PC-9 (cell line): Measurements from ENCODE around the gene CLEC18B. TPM values are rescaled to one million over a fixed set of nuclear protein-coding genes. Genes with fewer than 3 reads are reported as not detected.
"Not testable (repeated sequence)": the region's sequence is repeated elsewhere in the genome, so short reads cannot be mapped to it uniquely, and the experiment has no call there.

Experiments
- BruUV-seq: library from RNA; stranded (reverse); fragments of 400-500 nt; replicated peaks from 2 replicates; lab custom pipeline; 2021; lab: Mats Ljungman, UMichigan
- CTCF ChIA-PET: fragments of 300-600 bp; sonication (Branson Sonifier 250); formaldehyde crosslinking; loops from one replicate; lab custom pipeline; 2022; ENCODE audit warnings: antibody characterized with exemption; lab: Charles Lee
- POLR2A ChIA-PET: fragments of 300-600 bp; sonication (Branson Sonifier 250); formaldehyde crosslinking; loops from one replicate; lab custom pipeline; 2022; ENCODE audit warnings: antibody characterized with exemption; ENCODE audit not compliant: unreplicated experiment; lab: Charles Lee
- DNase-seq, 2 experiments: peaks; one replicate each; pipeline versions ENCODE4 v3.0.0 to v3.0.0-alpha.2; 2015 to 2022; ENCODE audit warnings: mixed read lengths in 1 of 2
- H2AFZ ChIP-seq: fragments of 200-600 bp; sonication (generic); 2 replicates; pipeline ENCODE4 v1.8.1; 2017; ENCODE audit warnings: antibody characterized with exemption
- H3F3A ChIP-seq: fragments of 200-600 bp; sonication (generic); 2 replicates; pipeline ENCODE4 v1.8.1; 2017; ENCODE audit warnings: antibody characterized with exemption, mild to moderate bottlenecking, low read depth; ENCODE audit not compliant: insufficient read depth
- H3K27ac ChIP-seq: fragments of 200-600 bp; sonication (generic); 2 replicates; pipeline ENCODE4 v1.6.1; 2016; ENCODE audit warnings: mixed run types
- H3K27me3 ChIP-seq: fragments of 200-600 bp; sonication (generic); 2 replicates; pipeline ENCODE4 v1.6.1; 2016; ENCODE audit warnings: low read depth, mixed run types; ENCODE audit not compliant: insufficient read depth
- H3K36me3 ChIP-seq: fragments of 200-600 bp; sonication (generic); 2 replicates; pipeline ENCODE4 v1.6.1; 2016; ENCODE audit warnings: low read depth, mixed run types
- H3K4me1 ChIP-seq: fragments of 200-600 bp; sonication (generic); replicated peaks from 2 replicates; pipeline ENCODE4 v1.6.1; 2016; ENCODE audit warnings: mixed run types; ENCODE audit not compliant: insufficient read depth
- H3K4me2 ChIP-seq: fragments of 200-600 bp; sonication (generic); 2 replicates; pipeline ENCODE4 v1.6.1; 2017; ENCODE audit warnings: mixed run types
- H3K4me3 ChIP-seq: fragments of 200-600 bp; sonication (generic); 2 replicates; pipeline ENCODE4 v1.6.1; 2016; ENCODE audit warnings: mixed run types
- H3K79me2 ChIP-seq: fragments of 200-600 bp; sonication (generic); 2 replicates; pipeline ENCODE4 v1.6.1; 2017; ENCODE audit warnings: low read depth, mixed run types
- H3K9me2 ChIP-seq: fragments of 200-600 bp; sonication (generic); 2 replicates; pipeline ENCODE4 v1.8.1; 2017; ENCODE audit warnings: mild to moderate bottlenecking; ENCODE audit not compliant: insufficient read depth
- H3K9me3 ChIP-seq: fragments of 200-600 bp; sonication (generic); 2 replicates; pipeline ENCODE4 v1.8.1; 2016; ENCODE audit warnings: low read depth; ENCODE audit not compliant: insufficient read depth
- H4K20me1 ChIP-seq: fragments of 200-600 bp; sonication (generic); 2 replicates; pipeline ENCODE4 v1.8.1; 2017; ENCODE audit not compliant: insufficient read depth
- intact Hi-C: fragments of 100-400 bp; cut with micrococcal nuclease; formaldehyde crosslinking; loops from one replicate; pipeline ENCODE4 v1.10.0; 2022; ENCODE audit not compliant: unreplicated experiment
- total RNA-seq: library from RNA; stranded (reverse); gene quantifications from 2 replicates; pipeline ENCODE4 v1.2.3, GENCODE V29; 2021

CLEC18B gene
- total RNA-seq, 1 experiment from 2014 or later = 2.2 TPM

- H3K36me3 ChIP-seq, H3F3A ChIP-seq, POLR2A ChIA-PET, H3K4me1 ChIP-seq, CTCF ChIA-PET, H3K9me2 ChIP-seq, intact Hi-C loops, H2AFZ ChIP-seq, H3K79me2 ChIP-seq, H4K20me1 ChIP-seq, H3K4me3 ChIP-seq, H3K9me3 ChIP-seq, H3K27ac ChIP-seq, H3K4me2 ChIP-seq, BruUV-seq: not testable (repeated sequence)
- DNase-seq = peak in 1 of 2 experiments; percentile 34
- peaks cover 10% of the 10 kb centered on the region; the same call in 1 of the 2 replicates for H3K27me3 ChIP-seq
Measured at GRCh38 chr16:74396521-74397017, 24.7 kb downstream of the CLEC18B start.

GRCh38 chr16:74394604-74395003, 26.7 kb downstream of the CLEC18B start:
- H3K9me3 ChIP-seq, intact Hi-C loops, H3F3A ChIP-seq, H3K9me2 ChIP-seq, DNase-seq, BruUV-seq, H3K79me2 ChIP-seq, H3K4me3 ChIP-seq, POLR2A ChIA-PET, H3K27ac ChIP-seq, H4K20me1 ChIP-seq, H3K4me2 ChIP-seq, CTCF ChIA-PET, H3K4me1 ChIP-seq, H3K36me3 ChIP-seq, H2AFZ ChIP-seq: not testable (repeated sequence)
- peaks cover 14% of the 10 kb centered on the region; the same call in 1 of the 2 replicates for H3K27me3 ChIP-seq

DNA sequence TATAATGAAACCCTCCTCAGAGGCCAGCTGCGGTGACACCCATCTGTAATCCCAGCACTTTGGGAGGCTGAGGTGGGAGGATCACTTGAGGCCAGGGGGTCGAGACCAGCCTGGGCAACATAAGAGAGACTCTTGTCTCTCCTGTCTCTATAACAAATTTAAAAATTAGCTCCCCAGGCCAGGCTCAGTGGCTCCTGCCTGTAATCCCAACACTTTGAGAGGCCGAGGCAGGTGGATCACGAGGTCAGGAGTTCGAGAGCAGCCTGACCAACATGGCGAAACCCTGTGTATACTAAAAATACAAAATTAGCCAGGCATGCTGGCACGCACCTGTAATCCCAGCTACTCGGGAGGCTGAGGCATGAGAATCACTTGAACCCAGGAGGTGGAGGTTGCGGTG, 27.1 kb downstream of the CLEC18B start:
- H3K9me2 ChIP-seq, H3K27ac ChIP-seq, H3K4me3 ChIP-seq, H3K36me3 ChIP-seq, POLR2A ChIA-PET, H3K9me3 ChIP-seq, H3K4me1 ChIP-seq, H3F3A ChIP-seq, intact Hi-C loops, H3K4me2 ChIP-seq, H3K79me2 ChIP-seq, CTCF ChIA-PET, BruUV-seq, H4K20me1 ChIP-seq, DNase-seq, H2AFZ ChIP-seq: not testable (repeated sequence)
- H3K27me3 ChIP-seq = peaks cover 15% of the 10 kb centered on the region

- H3K4me1 ChIP-seq, intact Hi-C loops, H3K9me3 ChIP-seq, H3F3A ChIP-seq, H2AFZ ChIP-seq, H3K36me3 ChIP-seq, POLR2A ChIA-PET, H3K27ac ChIP-seq, H3K4me3 ChIP-seq, H3K79me2 ChIP-seq, BruUV-seq, CTCF ChIA-PET, H4K20me1 ChIP-seq, H3K4me2 ChIP-seq, H3K9me2 ChIP-seq: not testable (repeated sequence)
- peaks cover 13% of the 10 kb centered on the region for H3K27me3 ChIP-seq
- DNase-seq = peak in 1 of 2 experiments; percentile 18
Measured at GRCh38 chr16:74391454-74392050, 29.7 kb downstream of the CLEC18B start.

DNA sequence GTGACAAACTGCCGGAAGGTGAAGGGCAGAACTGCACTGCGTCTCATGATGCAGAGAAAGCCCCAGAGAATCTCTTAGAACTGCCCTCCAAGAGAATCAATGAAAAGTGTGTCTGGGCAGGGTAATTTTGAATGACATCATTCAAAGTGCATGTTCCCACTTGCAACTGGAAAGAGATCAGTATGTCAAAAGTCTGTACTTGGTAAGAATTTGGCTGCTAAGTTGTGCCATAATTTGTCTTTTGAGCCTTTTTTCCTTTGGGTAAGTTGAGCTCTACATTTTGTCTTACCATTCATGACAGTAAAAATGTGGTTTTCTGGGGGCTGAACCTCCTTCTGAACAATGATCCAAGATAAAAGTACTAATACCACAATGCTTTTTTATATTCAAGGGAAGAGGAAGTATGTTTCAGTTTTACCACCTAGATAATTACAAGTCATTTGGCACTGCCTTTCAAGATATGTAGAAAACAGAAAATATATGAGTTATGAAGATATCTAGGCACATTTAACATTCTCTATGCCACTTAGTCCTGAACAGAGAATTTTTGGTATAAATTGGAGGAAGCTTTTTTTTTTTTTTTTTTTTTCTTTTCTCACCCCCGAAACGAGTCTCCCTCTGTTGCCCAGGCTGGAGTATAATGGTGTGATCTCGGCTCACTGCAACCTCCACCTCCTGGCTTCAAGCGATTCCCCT, 38.8 kb downstream of the CLEC18B start:
- CTCF ChIA-PET, BruUV-seq, H3K27ac ChIP-seq, H3K9me3 ChIP-seq, H3K4me3 ChIP-seq, DNase-seq, H3K36me3 ChIP-seq, H3K4me1 ChIP-seq, H3F3A ChIP-seq, H3K9me2 ChIP-seq, intact Hi-C loops, H3K4me2 ChIP-seq, H3K79me2 ChIP-seq, POLR2A ChIA-PET, H2AFZ ChIP-seq, H4K20me1 ChIP-seq: not testable (repeated sequence)
- peaks cover 10% of the 10 kb centered on the region for H3K27me3 ChIP-seq

- H3K9me3 ChIP-seq, BruUV-seq, intact Hi-C loops, H3K4me3 ChIP-seq, DNase-seq, CTCF ChIA-PET, H3K4me2 ChIP-seq, H3K4me1 ChIP-seq, H3K9me2 ChIP-seq, H3F3A ChIP-seq, H4K20me1 ChIP-seq, H3K79me2 ChIP-seq, H3K27ac ChIP-seq, H3K36me3 ChIP-seq, H2AFZ ChIP-seq: not testable (repeated sequence)
- POLR2A ChIA-PET = interaction anchor here (0.6 kb wide), 1 partner anchor 1080 kb away, joined by 7 read pairs; no protein-coding TSS in a partner anchor
- H3K27me3 ChIP-seq = peaks cover 19% of the 10 kb centered on the region
Measured at GRCh38 chr16:74373847-74374184, 47.5 kb downstream of the CLEC18B start.
